Body of pancreas (tissue), 4 donors: ENCODE results near the gene FBXL7.

ENCODE experiments used
- CTCF ChIP-seq, 7 experiments: fragments of 450-650 bp in 4 of 7; fragments of 200-600 bp in 3 of 7; sonication (generic) in 3 of 7; IDR thresholded peaks; one replicate each; pipeline ENCODE4 v1.5.1; 2016 to 2019; ENCODE audit warnings: antibody characterized with exemption in 7 of 7
- POLR2A ChIP-seq, 3 donors: fragments of 450-650 bp; IDR thresholded peaks; one replicate each; pipeline ENCODE4 v1.6.1; 2016; ENCODE audit warnings: antibody characterized with exemption in 3 of 3, mild to moderate bottlenecking in 2 of 3

- no peak for TF ChIP-seq POLR2A (IDR thresholded peaks at IDR 0.05)
- TF ChIP-seq CTCF (IDR thresholded peaks at IDR 0.05) = no peak
Measured at GRCh38 chr5:15966651-15967050, 466.7 kb downstream of the FBXL7 start.
